Measurements from ENCODE around the gene RBM19.

RBM19 gene

GRCh38 chr12:113935459-113935858 is 30.7 kb downstream of the RBM19 start:
- no peak for DNase-seq (ENCODE audit: extremely low read depth, insufficient read length)
- no peak for TF ChIP-seq CTCF (IDR thresholded peaks at IDR 0.05; ENCODE audit: insufficient read depth, low read length, poor library complexity, severe bottlenecking)
- Histone ChIP-seq H3K4me3 (replicated peaks; ENCODE audit: low read depth, low read length) (no peak overlapping the region), H3K36me3 (ENCODE audit: control insufficient read depth, insufficient read depth, low read length) (peaks cover 23% of the 10 kb centered on the region), H3K27me3 (replicated peaks; ENCODE audit: control insufficient read depth, insufficient read depth, low read length) (no peaks in the 10 kb centered on the region)

- DNase-seq (ENCODE audit: extremely low read depth, insufficient read length): no peak
- no peaks in the 10 kb centered on the region for H3K27me3 ChIP-seq (replicated peaks; ENCODE audit: control insufficient read depth, insufficient read depth, low read length)
- no peak for TF ChIP-seq CTCF (IDR thresholded peaks at IDR 0.05; ENCODE audit: insufficient read depth, low read length, poor library complexity, severe bottlenecking)
- H3K4me3 ChIP-seq (replicated peaks; ENCODE audit: low read depth, low read length): no peak overlapping the region
- H3K36me3 ChIP-seq (ENCODE audit: control insufficient read depth, insufficient read depth, low read length): peaks cover 19% of the 10 kb centered on the region
These were observed 31.2 kb downstream of the RBM19 start for GRCh38 chr12:113934946-113935345.

GRCh38 chr12:113934060-113934814 is 31.9 kb downstream of the RBM19 start:
- no peak overlapping the region for H3K4me3 ChIP-seq (replicated peaks; ENCODE audit: low read depth, low read length)
- no peak for TF ChIP-seq CTCF (IDR thresholded peaks at IDR 0.05; ENCODE audit: insufficient read depth, low read length, poor library complexity, severe bottlenecking)
- H3K36me3 ChIP-seq (ENCODE audit: control insufficient read depth, insufficient read depth, low read length): peaks cover 16% of the 10 kb centered on the region
- H3K27me3 ChIP-seq (replicated peaks; ENCODE audit: control insufficient read depth, insufficient read depth, low read length): no peaks in the 10 kb centered on the region
- DNase-seq (ENCODE audit: extremely low read depth, insufficient read length): no peak

GRCh38 chr12:113933201-113933786 is 32.8 kb downstream of the RBM19 start:
- no peak for TF ChIP-seq CTCF (IDR thresholded peaks at IDR 0.05; ENCODE audit: insufficient read depth, low read length, poor library complexity, severe bottlenecking)
- H3K4me3 ChIP-seq (replicated peaks; ENCODE audit: low read depth, low read length): no peak overlapping the region
- peaks cover 16% of the 10 kb centered on the region for H3K36me3 ChIP-seq (ENCODE audit: control insufficient read depth, insufficient read depth, low read length)

GRCh38 chr12:113932381-113933196 is 33.5 kb downstream of the RBM19 start:
- no peak for TF ChIP-seq CTCF (IDR thresholded peaks at IDR 0.05; ENCODE audit: insufficient read depth, low read length, poor library complexity, severe bottlenecking)
- no peak for DNase-seq (ENCODE audit: extremely low read depth, insufficient read length)
- no peak overlapping the region for H3K4me3 ChIP-seq (replicated peaks; ENCODE audit: low read depth, low read length)
- no peaks in the 10 kb centered on the region for H3K27me3 ChIP-seq (replicated peaks; ENCODE audit: control insufficient read depth, insufficient read depth, low read length)
- peaks cover 14% of the 10 kb centered on the region for H3K36me3 ChIP-seq (ENCODE audit: control insufficient read depth, insufficient read depth, low read length)

More at GRCh38 chr12:113933201-113933786, 32.8 kb downstream of the RBM19 start:
- no peak for DNase-seq (ENCODE audit: extremely low read depth, insufficient read length)
- no peaks in the 10 kb centered on the region for H3K27me3 ChIP-seq (replicated peaks; ENCODE audit: control insufficient read depth, insufficient read depth, low read length)

Measured in GM06990 (cell line).